AG10803 (cell line): Measurements from ENCODE around the gene KLF11.

Experiments used
- DNase-seq: peaks from one replicate; pipeline ENCODE4 v3.0.0; 2010; ENCODE audit warnings: low read depth
- H3K4me3 ChIP-seq: 2 replicates; pipeline ENCODE4 v1.5.1; 2011; ENCODE audit warnings: mild to moderate bottlenecking, low read length, control low read depth
- CTCF ChIP-seq: conservative IDR thresholded peaks from 2 replicates; pipeline ENCODE4 v1.5.1; 2011; ENCODE audit warnings: mild to moderate bottlenecking, low read length, control low read depth, inconsistent platforms

The KLF11 gene

DNA sequence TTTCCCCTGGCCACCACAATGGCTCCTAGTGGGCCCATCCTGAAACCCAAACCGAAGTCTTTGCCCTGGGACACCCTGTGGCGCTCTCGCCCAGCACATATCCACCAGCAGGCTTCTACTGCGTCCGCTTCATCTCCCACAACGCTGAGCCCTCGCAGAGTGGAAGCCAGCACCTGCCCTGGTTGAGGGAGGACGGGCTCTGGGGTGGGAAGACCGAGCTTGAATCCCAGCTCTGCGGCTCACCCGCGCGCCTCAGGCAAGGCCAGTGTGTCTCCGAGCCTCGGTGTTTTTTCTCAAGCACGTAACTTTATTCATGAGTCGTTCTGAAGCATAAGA, 15.6 kb downstream of the KLF11 start:
- TF ChIP-seq CTCF = no peak
- DNase-seq = no peak
- no peak overlapping the region for H3K4me3 ChIP-seq

GRCh38 chr2:10059552-10060335, 16.4 kb downstream of the KLF11 start:
- no peak overlapping the region for H3K4me3 ChIP-seq
- no peak for DNase-seq
- TF ChIP-seq CTCF = no peak

- no peak for TF ChIP-seq CTCF
- no peak for DNase-seq
- H3K4me3 ChIP-seq = no peak overlapping the region
Measured at GRCh38 chr2:10061221-10061925, 18.0 kb downstream of the KLF11 start.

DNA sequence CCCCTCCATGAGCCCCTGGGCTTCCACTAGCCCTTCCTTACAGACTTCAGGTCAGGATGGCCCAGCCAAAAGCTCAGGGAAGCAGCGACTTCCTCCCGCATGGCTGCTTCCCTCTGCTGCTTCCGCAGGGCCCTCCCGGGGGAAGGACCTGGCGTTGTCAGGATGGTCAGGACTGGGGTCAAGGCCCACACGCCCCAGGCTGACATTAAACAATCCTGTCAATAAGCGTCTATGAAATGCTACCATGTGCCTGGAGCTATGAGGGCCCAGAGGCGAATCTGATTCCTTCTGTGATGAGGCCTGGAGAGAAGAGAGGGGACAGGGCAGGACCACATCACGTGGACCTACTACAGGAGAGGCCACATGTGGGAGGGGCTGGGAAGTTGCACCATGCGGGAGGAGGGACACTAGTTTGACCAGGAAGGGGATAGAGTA, 19.6 kb downstream of the KLF11 start:
- no peak for TF ChIP-seq CTCF
- H3K4me3 ChIP-seq = no peak overlapping the region
- no peak for DNase-seq

DNA sequence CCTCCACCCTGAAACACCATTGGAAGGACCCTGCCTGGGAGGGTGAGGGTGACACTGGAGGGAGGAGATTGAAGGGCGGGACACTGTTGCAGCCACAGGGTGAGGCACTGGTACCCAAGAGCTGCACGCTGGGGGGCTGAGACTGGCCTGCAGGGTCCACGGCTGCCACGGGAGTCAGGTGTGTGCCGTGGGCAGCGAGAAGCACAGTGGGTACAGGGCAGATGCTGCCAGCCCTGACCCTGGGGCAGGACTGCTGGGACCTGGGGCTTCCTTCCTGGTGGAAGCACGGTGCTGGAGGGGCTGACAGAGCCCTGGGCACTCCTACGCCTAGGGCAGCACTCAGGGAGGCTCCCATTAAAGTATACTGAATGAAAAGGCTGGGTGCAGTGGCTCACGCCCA, 20.2 kb downstream of the KLF11 start:
- no peak for TF ChIP-seq CTCF
- no peak for DNase-seq
- no peak overlapping the region for H3K4me3 ChIP-seq

- TF ChIP-seq CTCF = no peak
- DNase-seq = no peak
- no peak overlapping the region for H3K4me3 ChIP-seq
Measured at GRCh38 chr2:10064932-10065772, 21.8 kb downstream of the KLF11 start.

DNA sequence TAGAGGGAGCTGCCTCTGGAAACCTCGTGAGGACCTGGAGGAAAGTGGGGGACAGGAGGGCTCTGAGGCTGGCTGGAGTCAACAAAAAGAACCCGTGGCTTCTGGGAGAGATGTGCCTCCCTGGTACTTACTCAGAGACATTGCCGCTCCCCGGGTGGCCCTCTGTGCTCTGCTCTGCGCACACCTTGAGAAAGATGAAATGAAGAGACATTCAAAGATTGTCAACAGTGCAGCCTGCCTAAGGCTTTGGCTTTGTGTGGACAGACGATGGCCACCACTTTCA, 22.4 kb downstream of the KLF11 start:
- no peak for TF ChIP-seq CTCF

More for the DNA sequence above, 22.4 kb downstream of the KLF11 start:
- no peak for DNase-seq
- no peak overlapping the region for H3K4me3 ChIP-seq
